NCI-H82 treated with DMSO at 0.1 percent for 48 hours (cell line): ENCODE data around the gene KCNMB4.
"Not testable (repeated sequence)": the region's sequence is repeated elsewhere in the genome, so short reads cannot be mapped to it uniquely, and the experiment has no call there.

Experiments
- DNase-seq: peaks from one replicate; lab custom pipeline; 2025; ENCODE audit not compliant: unreplicated experiment; lab: John Stamatoyannopoulos, UW

Gene KCNMB4

DNA sequence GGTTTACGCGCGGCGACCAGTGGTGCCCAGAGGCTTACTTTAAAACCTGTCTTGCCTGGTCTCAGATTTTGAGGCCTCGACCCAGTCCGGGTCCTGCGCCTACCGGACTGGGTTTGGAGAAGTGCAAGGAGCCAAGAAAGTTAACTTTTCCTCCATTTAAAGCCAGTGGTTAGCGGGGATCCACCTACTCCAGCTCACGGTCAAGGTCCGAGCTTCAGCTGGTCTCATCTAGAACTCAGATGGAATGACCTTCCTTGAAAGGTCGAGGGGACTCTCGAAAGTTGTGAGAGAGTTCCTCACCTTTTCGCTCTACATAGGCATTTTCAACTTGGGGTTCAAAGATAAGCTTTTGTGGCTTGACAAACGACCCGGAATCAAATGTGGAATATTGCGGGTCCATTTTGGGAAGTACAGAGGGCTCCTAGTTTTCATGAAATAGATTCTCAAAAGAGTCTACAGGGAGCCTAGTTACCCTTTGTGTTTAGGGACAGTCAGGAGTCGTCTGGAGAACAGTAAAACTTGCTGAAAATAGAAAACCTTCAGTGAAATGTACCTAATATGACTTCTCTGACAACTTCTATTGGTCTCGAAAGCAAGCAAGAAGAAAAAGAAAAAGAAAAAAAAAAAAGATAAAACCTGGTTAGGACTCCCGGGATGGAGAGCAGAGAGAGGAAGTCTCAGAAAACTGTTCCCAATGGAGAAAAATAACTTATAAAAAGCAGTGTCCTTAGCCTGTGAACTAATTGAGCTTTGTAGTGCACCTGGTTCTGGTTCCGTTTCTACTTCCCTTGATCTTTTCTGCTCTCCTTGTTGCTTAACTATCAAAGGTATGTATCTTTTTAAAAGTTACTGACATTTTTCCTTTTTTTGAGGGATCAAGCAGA lies 1.4 kb downstream of the KCNMB4 start:
- no peak for DNase-seq

DNA sequence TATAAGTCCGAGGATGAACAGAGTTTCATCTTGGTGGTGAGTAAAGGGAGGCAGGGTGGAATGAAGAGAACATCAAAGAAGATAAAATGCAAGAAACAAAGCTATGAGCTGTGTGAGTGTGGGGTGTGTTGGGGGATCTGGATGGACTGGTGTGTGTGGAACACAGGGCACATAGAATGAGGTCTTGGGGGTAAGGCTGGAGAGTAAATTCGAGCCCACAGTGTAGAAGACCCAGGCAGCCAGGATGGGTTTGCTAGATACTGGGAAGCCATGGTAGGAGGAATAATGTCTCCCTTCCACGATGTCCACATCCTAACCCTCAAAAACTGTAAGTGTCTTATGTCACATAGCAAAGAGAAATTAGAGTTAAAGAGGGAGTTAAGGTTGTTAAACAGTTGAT lies 6.8 kb downstream of the KCNMB4 start:
- no peak for DNase-seq

DNA sequence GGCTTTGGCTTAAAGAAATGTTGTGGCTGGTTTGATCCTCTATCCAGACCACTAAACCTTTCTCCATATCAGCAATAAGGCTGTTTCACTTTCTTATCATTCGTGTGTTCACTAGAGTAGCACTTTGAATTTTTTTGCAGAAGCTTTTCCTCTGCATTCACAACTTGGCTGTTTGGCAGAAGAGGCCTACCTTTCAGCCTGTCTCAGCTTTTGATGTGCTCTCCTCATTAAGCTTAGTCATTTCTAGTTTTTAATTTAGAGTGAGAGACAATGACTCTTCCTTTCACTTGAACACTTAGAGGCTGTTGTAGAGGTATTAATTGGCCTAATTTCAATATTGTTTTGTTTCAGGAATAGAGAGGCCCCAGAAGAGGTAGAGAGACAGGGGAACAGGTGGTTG lies 13.8 kb downstream of the KCNMB4 start:
- DNase-seq, result no peak

DNA sequence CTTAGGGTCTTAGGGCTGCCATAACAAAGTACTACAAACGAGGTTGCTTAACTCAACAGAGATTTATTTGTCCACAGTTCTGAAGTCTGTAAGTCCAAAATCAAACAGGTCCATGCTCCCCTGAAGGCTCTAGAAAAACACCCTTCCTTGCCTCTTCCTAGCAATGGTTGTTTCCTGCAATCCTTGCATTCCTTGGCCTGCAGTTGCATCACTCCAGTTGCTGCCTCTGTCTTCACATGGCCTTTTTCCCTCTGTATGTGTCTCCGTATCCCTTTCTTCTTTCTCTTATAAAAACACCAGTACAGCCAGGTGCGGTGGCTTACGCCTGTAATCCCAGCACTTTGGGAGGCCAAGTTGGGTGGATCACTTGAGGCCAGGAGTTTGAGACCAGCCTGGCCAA lies 17.4 kb downstream of the KCNMB4 start:
- DNase-seq, result no peak

DNA sequence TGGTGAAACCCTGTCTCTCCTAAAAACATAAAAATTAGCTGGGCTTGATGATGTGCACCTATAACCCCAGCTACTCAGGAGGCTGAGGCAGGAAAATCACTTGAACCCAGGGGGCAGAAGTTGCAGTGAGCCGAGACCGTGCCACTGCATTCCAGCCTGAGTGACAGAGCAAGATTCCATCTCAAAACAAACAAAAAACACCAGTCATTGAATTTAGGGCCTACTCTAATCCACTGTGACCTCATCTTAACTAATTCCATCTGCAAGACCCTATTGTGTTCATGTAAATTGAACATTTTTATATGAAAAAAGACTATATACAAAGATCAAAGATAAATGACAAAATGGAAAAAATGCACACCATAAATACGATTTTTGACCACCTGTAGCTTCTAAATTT lies 17.8 kb downstream of the KCNMB4 start:
- no peak for DNase-seq

DNA sequence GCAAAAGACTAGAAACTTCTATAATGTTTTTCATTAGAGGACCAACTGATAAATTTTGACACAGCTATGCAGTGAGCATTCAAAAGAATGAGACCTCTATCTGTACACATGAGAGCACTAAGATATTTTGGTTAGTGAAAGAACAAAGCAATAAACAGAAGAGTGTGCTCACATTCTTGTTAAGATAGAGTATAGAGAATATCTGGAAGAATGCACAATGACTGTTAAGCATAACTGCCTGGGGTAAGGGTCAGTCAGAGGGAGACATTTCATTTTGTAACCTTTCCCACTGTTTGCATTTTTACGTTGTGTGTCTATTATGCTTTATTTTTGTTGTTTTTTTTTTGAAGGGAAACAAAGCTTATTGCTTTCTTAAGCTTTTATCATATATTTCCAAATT lies 20.7 kb downstream of the KCNMB4 start:
- no peak for DNase-seq

DNA sequence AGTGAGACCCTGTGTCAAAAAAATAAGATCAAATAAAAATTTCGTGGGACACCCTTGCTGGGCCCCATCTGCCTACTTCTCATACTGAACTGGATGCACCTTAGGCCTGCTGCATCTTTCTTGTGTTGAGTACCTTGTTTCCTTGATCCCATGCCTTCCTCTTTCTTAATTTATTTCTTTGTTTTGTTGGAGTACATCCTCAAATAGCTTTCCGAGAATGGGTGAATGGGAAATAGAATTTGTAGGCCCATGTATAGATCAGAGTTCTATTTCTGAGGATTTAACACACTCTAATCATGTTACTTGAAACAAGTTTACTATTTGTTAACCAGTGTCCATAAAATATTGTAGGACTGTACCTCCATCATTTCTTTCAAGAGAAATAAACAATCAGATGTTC lies 23.6 kb downstream of the KCNMB4 start:
- DNase-seq, result no peak

DNA sequence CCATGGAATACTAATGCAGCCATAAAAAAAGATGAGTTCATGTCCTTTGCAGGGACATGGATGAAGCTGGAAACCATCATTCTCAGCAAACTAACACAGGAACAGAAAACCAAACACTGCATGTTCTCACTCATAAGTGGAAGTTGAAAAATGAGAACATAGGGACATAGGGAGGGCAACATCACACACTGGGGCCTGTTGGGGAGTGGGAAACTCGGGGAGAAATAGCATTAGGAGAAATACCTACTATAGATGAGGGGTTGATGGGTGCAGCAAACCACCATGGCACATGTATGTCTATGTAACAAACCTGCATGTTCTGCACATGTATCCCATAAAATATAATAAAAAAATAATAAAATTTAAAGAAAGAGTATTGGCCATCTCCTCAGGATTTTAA lies 26.5 kb downstream of the KCNMB4 start:
- DNase-seq, result not testable (repeated sequence)

DNA sequence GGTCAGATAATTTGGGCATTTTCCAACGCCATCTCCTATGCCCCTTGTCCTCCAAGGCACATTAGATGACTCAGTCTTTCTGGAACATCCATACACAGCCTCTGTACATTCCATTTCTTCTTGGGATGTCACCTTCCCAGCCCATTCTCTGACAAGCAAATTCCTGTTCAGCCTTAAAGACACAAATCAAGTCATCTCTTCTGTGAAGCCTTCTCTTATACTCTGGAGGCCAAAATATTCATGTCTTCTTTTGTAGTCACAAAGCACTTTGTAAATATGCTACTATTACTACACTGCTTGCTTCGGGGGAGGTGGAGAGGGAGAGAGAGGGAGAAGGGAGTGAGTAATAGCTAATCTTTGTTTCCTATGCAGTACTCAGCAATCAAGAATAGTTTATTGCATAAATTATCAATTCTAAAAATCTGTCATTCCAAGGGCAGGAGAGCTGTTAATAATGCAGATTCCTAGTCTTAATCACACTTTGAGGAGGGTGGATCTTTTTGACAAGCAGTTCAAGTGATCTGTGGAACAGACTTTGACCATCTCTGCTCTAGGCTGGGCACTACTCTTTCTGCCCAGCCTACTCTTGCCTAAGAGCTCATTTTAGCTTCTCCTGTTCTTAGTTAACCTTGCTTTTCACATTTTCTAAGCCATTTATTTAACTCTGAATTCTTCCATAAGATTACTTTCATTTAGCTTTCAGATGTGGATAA lies 27.9 kb downstream of the KCNMB4 start:
- no peak for DNase-seq

DNA sequence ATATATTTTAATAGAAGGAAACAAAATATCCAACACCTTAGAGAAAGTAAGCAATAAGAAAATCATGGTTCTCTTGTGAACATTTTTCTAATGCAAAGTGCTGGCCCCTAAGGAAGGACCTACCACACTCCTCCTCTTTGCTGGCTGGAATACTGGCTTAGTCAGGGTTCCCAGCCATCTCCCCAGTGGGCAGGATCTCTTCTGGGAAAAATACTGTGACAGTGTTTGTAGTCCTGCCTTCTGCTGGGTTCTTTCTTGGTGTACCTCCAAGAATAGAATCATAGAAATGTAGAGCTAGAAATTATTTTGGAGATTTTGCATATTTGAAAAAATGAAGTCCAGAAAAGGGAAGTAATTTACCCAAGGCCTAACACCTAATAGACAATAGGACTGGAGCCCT lies 31.9 kb downstream of the KCNMB4 start:
- DNase-seq, result no peak

DNA sequence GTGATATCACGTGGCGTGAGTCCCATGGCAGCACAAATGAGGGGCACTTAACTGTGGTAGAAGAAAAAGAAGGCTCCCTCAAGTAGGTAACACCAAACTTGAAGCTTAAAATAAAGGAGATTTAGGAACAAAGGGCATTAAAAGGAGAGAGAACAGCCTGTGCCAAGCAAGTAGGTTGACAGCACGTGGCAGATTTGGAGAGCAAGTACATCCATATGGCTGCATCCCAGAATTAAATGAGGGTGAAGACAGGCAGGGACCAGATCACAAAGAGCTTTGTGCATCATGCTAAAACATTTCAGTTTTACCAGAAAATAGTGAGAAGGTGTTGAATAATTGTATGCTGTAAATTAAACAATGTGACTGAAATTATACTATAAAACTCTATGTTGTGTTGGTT lies 32.8 kb downstream of the KCNMB4 start:
- DNase-seq, result no peak

DNA sequence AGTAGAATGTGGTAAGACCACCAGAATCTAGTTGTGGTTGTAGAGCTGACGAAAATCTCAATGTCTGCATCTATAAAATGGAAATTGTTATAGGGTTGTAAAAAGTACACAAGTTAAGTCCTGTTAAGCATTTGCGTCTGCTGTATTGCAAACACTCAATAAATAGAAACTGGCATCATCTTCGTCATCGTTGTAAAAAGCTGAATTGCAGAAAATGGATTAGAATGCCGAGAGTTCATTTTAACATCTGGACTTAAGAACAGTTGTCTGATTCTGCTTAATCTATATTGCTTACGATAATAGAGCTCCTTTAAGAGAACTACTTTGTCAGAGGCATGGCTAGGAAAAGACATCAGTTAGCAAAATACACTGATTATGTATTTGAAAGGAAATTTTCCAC lies 33.2 kb downstream of the KCNMB4 start:
- DNase-seq, result no peak

DNA sequence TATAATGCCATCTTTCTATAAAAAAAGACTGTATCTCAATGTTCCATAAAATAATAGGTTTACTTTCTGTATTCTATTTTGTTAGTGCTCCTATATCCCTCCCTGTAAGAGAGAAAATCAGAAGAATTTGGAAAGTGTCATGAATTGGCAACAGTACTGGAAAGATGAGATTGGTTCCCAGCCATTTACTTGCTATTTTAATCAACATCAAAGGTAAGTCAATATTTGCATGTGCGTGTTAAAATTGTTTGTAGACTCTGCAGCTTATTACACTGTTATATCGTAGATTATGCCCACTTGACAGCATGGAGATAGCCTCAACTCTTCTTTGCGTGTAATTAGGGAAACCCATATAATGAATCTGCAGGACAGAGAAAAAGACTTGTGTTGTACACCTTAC lies 34.0 kb downstream of the KCNMB4 start:
- no peak for DNase-seq

DNA sequence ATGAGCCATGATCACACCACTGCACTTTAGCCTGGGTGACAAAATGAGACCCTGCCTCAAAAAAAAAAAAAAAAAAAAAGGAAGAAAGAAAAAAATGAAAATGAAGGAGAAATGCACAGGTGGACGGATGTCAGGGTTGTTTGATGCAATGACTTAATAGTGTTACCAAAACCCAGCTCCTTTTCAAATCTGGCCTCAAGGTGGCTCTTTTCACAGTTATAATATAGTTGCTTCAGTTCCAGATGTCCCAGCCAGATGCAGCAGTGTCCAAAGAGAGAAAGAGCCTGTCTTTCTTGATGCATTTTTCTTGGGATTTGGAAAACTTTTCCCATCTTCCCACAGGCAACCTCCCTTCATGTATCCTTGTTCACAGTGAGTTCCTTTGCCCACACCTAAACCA lies 36.5 kb downstream of the KCNMB4 start:
- no peak for DNase-seq

DNA sequence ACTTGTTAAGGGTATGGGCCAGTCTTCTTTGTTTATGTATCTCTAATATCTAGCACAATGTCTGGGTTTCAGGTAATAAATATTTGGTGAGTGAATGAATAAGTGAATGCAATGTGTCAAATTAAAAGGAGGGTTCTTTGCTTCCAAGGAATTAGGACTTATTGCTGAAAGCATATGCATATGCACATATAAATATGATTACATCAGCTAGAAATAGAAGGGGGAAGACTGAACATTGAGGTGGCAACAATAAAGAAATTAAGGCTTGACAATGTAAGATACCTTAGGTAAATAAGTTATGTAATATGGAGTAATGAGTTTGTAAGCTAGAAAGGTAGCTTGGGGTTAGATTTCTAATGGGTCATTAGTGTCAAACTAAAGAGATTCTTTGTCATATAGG lies 37.7 kb downstream of the KCNMB4 start:
- no peak for DNase-seq

DNA sequence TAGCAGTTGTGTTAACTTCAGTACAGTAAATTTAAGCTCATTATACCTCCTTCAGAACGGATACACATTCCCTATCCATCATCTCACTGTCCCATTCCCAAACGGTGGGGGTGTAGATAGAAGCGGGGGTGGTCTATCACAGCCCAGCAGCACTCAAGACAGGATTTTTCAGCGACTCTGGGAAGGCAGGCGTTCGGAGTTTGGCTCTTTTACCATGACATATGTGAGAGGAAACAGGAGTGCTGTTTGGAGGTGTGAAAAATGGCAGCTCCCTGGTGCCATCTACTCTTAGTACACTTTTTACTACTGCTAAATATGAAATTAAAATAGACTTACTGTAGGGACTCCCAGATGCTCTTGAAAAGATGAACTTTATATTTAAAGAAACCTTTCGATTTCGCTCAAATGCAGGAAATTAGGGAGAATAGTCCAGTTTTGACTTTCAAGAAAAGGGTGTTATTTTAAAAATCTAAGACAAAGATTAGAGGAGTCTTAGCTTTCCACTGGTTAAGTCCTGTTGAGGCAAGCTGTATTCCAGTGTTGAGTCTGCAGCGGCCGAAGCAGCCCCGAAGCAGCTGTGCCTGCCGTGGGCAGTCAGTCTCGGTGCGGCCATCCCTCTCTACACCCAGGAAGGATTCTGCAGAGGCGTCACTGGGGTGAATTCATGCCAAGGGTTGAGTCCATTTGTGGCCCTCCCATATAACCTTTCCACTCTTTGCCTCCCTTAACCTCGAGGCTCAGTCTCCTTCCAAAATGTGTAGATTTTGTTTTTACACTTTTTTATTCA lies 42.1 kb downstream of the KCNMB4 start:
- DNase-seq, result no peak

DNA sequence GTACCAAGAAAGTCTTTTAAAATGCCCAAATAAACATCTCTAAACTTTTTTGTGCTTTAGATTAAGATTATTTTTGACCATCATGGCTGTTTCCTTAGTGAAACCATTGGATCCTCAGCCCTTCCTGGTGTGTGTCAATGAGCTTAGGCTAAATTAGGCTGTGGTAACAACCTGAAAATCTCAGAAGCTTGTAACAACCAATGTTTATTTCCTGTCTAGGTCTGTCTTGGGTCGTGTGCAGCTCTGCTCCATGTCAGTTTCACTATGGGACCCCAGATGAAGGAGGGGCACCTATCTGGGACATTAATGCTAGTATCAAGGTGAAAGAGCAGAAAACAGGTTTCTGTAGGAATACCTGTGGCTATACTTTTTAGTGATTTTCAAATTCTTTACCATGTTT lies 49.9 kb downstream of the KCNMB4 start:
- no peak for DNase-seq

DNA sequence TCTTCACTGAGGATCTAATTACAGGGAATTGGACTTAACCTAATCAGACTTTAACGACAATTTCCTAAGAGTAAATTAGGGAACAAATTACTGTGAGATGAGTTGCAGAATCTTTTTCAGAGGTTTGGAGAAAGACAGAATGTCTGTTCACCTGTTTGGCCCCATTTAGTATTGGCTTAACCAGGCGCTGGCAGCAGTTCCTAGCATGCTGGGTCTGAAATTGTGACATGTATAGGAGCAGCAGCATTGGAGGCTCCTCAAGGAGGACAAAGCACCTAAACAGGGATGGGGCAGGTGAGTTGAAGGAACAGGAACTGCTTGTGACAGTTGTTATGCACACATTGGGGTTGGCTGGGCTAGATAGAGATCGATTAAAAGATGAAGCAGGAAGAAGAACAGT lies 51.0 kb downstream of the KCNMB4 start:
- no peak for DNase-seq

DNA sequence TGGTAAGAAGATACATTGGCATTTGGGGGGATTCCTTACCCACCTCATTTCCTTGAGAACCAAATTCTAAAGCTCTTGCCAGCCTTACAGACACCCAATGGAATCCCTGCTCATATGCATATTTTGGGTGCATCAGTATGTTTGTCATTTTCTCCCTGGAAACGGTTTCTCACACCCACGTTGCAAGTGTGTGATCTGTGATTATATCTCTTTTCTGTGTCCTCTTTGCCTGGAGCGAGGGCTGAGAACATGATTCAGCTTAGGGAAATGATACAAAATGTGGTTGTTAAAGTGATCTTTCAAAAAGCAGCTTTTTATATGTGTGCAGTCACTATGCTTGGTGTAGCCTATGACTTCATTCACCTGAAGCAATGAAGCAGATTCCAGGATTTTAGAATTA lies 52.0 kb downstream of the KCNMB4 start:
- DNase-seq, result no peak

DNA sequence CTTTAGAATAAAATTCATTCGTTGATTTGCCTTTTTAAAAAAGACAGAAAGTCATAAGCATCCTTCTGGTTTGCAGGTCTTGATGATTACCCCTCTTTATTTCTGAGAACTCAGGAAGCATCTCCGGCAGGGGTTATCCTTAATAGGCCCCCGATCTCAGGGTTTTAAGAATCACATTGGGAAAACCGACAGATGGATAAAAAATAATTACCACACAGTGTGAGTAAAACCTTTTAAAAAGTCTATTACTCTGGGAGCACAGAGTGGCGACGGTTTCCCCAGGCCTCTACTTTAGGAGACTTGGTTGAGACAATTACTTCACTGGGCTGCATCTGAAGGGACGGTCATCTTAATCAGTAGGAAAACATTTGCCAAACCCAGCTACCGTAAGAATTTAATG lies 56.5 kb downstream of the KCNMB4 start:
- DNase-seq, result no peak

DNA sequence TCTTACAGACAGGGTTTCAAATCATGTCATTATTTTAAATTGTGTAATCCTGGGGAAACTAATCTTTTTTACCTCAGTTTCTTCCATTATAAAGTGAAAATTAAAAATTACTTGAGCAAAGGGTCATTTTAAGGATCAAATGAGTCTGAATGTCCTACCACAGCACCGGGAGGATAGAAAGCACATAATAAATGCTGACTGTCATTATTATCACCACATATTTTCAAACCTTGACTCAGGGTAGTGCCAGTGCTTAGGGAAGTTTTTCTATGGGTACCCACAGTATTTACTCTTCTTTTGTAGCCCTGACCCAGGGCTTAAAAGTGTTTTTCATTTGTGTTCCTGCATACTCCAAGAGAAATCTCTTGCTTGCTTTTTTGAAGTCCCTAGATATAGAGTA lies 60.5 kb downstream of the KCNMB4 start:
- DNase-seq, result no peak

DNA sequence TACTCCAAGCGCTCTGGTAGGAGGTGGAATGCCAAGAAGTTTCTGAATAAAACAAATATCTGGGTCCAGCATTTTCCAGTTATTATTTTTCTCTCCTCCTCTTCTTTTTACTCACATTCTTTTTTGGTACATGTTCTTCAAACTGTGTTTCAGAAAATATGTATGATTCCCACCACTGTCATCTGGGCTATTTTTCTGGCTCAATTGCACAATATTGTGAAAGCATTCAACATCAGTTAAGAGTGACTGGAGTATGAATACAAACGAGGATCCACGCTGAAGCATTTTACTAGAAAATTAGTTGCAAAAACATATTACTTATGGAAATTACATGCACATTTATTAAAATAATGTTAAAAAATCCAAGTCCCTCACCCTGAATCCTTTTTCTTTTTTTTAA lies 61.5 kb downstream of the KCNMB4 start:
- DNase-seq, result no peak
